SK-N-SH treated with all-trans-retinoic acid at 6 μM for 48 hours (cell line): ENCODE measurements around the gene PPIAL4G.
"Not testable (repeated sequence)": the region's sequence is repeated elsewhere in the genome, so short reads cannot be mapped to it uniquely, and the experiment has no call there.

Source experiments
- ATAC-seq: fragments of 200-7000 bp; cut with Tn5 transposase; 3 replicates; pipeline ENCODE4 v1.9.1; 2020; ENCODE audit warnings: mild to moderate bottlenecking, moderate library complexity
- BACH2 ChIP-seq: fragments of 250-450 bp; sonication (Bioruptor Pico); IDR thresholded peaks from 2 replicates; pipeline ENCODE4 v1.9.0; 2021; ENCODE audit warnings: mild to moderate bottlenecking, borderline replicate concordance
- CSDC2 ChIP-seq: fragments of 250-450 bp; sonication (Bioruptor Pico); IDR thresholded peaks from 2 replicates; pipeline ENCODE4 v1.5.0; 2020; ENCODE audit warnings: mild to moderate bottlenecking, moderate library complexity
- CSRNP3 ChIP-seq: fragments of 250-450 bp; sonication (Bioruptor Pico); IDR thresholded peaks from 2 replicates; pipeline ENCODE4 v1.5.1; 2021; ENCODE audit warnings: mild to moderate bottlenecking, moderate library complexity
- ESRRG ChIP-seq: fragments of 250-450 bp; sonication (Bioruptor Pico); IDR thresholded peaks from 2 replicates; pipeline ENCODE4 v1.6.1; 2021; ENCODE audit warnings: mild to moderate bottlenecking
- GLIS3 ChIP-seq: fragments of 250-450 bp; sonication (Bioruptor Pico); IDR thresholded peaks from 2 replicates; pipeline ENCODE4 v1.5.0; 2020; ENCODE audit warnings: mild to moderate bottlenecking, moderate library complexity
- ISL1 ChIP-seq: fragments of 250-450 bp; sonication (Bioruptor Pico); IDR thresholded peaks from 2 replicates; pipeline ENCODE4 v2.1.2; 2022; ENCODE audit warnings: mild to moderate bottlenecking, moderate library complexity
- OSR1 ChIP-seq: fragments of 250-450 bp; sonication (Bioruptor Pico); IDR thresholded peaks from 2 replicates; pipeline ENCODE4 v1.8.0; 2022; ENCODE audit warnings: moderate library complexity, mild to moderate bottlenecking, inconsistent platforms
- PATZ1 ChIP-seq: fragments of 250-450 bp; sonication (Bioruptor Pico); IDR thresholded peaks from 2 replicates; pipeline ENCODE4 v1.8.0; 2020; ENCODE audit warnings: mild to moderate bottlenecking, moderate library complexity, borderline replicate concordance
- POU6F1 ChIP-seq: fragments of 250-450 bp; sonication (Bioruptor Pico); IDR thresholded peaks from 2 replicates; pipeline ENCODE4 v1.8.0; 2021; ENCODE audit warnings: low read depth, mild to moderate bottlenecking, moderate library complexity, borderline replicate concordance
- RARB ChIP-seq: fragments of 250-450 bp; sonication (Bioruptor Pico); IDR thresholded peaks from 2 replicates; pipeline ENCODE4 v1.8.0; 2021; ENCODE audit warnings: mild to moderate bottlenecking, moderate library complexity
- SNAI2 ChIP-seq: fragments of 250-450 bp; sonication (Bioruptor Pico); IDR thresholded peaks from 2 replicates; pipeline ENCODE4 v1.5.0; 2020; ENCODE audit warnings: mild to moderate bottlenecking, moderate library complexity
- TCF4 ChIP-seq: fragments of 250-450 bp; sonication (Bioruptor Pico); IDR thresholded peaks from 2 replicates; pipeline ENCODE4 v1.8.0; 2021; ENCODE audit warnings: mild to moderate bottlenecking, moderate library complexity, borderline replicate concordance
- TSHZ2 ChIP-seq: fragments of 250-450 bp; sonication (Bioruptor Pico); IDR thresholded peaks from 2 replicates; pipeline ENCODE4 v1.5.0; 2020; ENCODE audit warnings: mild to moderate bottlenecking, moderate library complexity
- ZC3H10 ChIP-seq: fragments of 250-450 bp; sonication (Bioruptor Pico); IDR thresholded peaks from 2 replicates; pipeline ENCODE4 v1.5.1; 2021; ENCODE audit warnings: mild to moderate bottlenecking, moderate library complexity
- ZFP30 ChIP-seq: fragments of 450-650 bp; formaldehyde crosslinking; IDR thresholded peaks from 2 replicates; pipeline ENCODE4 v1.5.0; 2022; ENCODE audit warnings: mild to moderate bottlenecking, moderate library complexity
- ZNF565 ChIP-seq: fragments of 450-650 bp; formaldehyde crosslinking; conservative IDR thresholded peaks from 2 replicates; pipeline ENCODE4 v1.5.0; 2020; ENCODE audit warnings: low read depth, mild to moderate bottlenecking, moderate library complexity
- ZNF70 ChIP-seq: fragments of 450-650 bp; formaldehyde crosslinking; IDR thresholded peaks from 2 replicates; pipeline ENCODE4 v1.5.0; 2020; ENCODE audit warnings: mild to moderate bottlenecking, moderate library complexity
- ZNF8 ChIP-seq: fragments of 450-650 bp; formaldehyde crosslinking; IDR thresholded peaks from 2 replicates; pipeline ENCODE4 v1.5.0; 2020; ENCODE audit warnings: mild to moderate bottlenecking, moderate library complexity

PPIAL4G gene

GRCh38 chr1:148434832-148435231, 48.3 kb downstream of the PPIAL4G start:
- TF ChIP-seq SNAI2 (CRISPR knock-in tag), result no peak
- no peak for TF ChIP-seq POU6F1 (CRISPR knock-in tag)
- TF ChIP-seq ISL1, result no peak
- TF ChIP-seq GLIS3 (CRISPR knock-in tag), result no peak
- TF ChIP-seq OSR1 (CRISPR knock-in tag), result no peak
- TF ChIP-seq ZNF70 (CRISPR knock-in tag), result no peak
- TF ChIP-seq PATZ1, result no peak
- no peak for TF ChIP-seq ZFP30 (CRISPR knock-in tag)
- no peak for TF ChIP-seq ZNF565 (CRISPR knock-in tag)
- TF ChIP-seq CSRNP3 (CRISPR knock-in tag), result no peak
- no peak for TF ChIP-seq TCF4 (CRISPR knock-in tag)
- no peak for TF ChIP-seq ESRRG (CRISPR knock-in tag)
- TF ChIP-seq BACH2 (CRISPR knock-in tag), result no peak
- no peak for TF ChIP-seq ZC3H10 (CRISPR knock-in tag)
- TF ChIP-seq RARB (CRISPR knock-in tag), result no peak
- no peak for TF ChIP-seq CSDC2 (CRISPR knock-in tag)
- no peak for TF ChIP-seq TSHZ2 (CRISPR knock-in tag)
- TF ChIP-seq ZNF8, result no peak

GRCh38 chr1:148432916-148433317, 50.2 kb downstream of the PPIAL4G start:
- ATAC-seq, result not testable (repeated sequence)

More at GRCh38 chr1:148434832-148435231, 48.3 kb downstream of the PPIAL4G start:
- ATAC-seq, result no peak
